Stimulated activated CD4-positive, alpha-beta T cell treated with anti-CD3 and anti-CD28 coated beads, Interleukin-4, amount 100 ng/mL, for 1 hour (primary cell): ENCODE results near the gene TCEAL5.
"Not testable (repeated sequence)": the region's sequence is repeated elsewhere in the genome, so short reads cannot be mapped to it uniquely, and the experiment has no call there.

Experiments
- DNase-seq: peaks from one replicate; pipeline ENCODE4 v3.0.0-alpha.2; 2020

The TCEAL5 gene

GRCh38 chrX:103276581-103277002 lies at the start of gene TCEAL5:
Gene TCEAL5, minus strand, starts transcription at chrX:103276750. Its CDS starts 2,187 bp downstream, at chrX:103274563.
- no peak for DNase-seq

DNA sequence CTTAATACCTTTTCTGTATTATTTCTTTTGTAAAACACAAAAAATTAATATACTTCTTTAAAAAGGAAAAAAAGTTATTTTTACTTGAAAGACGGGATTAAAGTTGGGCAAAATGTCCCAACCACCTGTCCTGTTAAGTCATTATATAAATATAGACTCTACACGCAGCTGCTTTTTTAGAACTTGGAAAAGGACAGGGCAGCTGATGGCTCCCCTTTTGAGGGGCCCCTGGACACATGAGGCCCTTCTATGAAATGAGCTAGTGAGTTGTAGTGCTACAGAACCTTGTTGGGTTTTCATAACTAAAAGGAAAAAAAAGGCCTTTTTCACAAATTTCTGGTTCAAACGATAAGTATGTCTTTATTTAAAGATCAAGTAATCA lies 34.8 kb upstream of the TCEAL5 start:
- DNase-seq: no peak

DNA sequence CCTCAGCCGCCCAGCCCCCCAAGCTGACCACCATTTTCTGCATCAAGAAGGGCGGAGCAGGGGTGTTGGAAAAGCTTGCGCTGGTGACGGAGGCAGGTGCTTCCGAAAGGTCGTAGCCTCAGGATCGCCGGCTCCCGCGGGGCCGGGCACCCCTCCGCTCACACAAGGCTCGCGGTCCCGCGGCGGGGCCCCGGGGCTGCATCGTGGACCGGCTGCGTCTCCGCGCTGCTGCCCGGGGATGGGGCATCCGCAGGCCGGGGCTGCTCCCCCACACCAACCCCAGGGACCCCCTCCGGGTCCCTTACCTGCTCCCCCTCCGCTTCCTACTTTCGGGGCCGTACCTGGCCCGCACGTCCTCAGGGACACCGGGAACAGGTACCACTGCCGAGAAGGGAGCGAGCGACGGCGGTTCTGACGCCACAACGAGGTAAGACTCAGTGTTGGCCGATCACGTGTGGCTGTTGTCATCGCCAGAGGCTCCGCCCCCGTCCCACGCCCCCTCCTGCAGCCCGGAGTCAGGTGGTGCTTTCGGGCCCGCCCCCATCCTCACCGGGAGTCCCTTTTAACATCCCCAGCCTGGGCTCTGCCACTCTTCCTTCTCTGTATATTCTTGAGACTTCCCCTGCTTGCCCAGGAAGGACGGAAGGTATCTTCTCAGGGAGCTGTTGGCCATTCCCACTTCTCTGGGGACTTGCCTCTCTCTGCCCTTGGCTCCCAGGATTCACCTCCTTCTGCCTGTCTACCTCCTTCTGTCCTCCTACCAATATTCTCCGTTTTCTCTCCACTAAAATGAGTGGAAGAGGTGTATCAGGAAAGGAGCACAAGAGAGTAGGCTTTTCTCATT lies 34.2 kb upstream of the TCEAL5 start, which contains the start of gene BEX2:
Gene BEX2 (minus strand): TSS at position 436 of the 844 bp plus-strand sequence. CDS start 1,014 bp downstream, outside the sequence.
- peak; percentile 86 for DNase-seq

DNA sequence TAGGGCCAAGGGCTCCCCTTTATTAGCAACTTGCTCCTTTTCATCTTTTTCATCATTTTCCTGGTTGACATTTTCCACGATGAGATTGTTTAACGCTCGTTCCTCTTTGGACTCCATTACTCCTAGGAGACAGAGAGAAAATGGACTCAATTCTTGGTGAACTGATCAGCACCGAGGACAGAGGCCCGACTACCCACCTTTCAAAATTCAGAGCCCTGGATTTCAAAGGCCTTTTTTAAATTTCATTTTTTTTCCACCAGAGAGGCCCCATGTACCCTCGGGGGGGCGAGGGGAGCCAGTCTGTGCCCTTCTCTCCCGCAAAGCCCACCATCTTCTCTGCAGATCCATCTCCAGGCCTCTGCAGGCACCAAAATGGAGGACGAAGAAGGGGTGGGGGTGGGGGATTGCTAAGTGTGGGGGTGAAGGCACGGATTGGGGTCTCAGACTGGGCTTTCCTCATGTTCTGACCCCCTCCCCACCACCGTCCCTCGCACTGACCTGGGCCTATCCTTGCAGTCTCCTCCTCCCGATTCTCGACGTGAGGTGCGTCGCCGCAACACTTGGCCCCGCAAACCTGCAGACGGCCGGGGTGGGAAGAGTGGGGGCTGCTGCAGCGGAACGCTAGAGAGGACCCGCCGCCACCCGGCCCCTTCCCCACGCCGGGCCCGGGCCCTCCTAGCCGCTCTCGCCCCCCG lies 33.5 kb upstream of the TCEAL5 start:
- no peak for DNase-seq

DNA sequence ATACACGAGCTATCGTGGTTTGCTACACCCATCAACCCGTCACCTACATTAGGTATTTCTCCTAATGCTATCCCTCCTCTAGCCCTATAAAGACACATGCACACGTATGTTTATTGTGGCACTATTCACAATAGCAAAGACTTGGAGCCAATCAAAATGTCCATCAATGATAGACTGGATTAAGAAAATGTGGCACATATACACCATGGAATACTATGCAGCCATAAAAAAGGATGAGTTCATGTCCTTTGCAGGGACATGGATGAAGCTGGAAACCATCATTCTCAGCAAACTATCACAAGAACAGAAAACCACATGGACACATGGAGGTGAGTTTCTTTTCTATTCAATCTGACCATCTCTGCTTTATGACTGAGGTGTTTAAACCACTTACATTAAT lies 29.1 kb upstream of the TCEAL5 start:
- DNase-seq: not testable (repeated sequence)

DNA sequence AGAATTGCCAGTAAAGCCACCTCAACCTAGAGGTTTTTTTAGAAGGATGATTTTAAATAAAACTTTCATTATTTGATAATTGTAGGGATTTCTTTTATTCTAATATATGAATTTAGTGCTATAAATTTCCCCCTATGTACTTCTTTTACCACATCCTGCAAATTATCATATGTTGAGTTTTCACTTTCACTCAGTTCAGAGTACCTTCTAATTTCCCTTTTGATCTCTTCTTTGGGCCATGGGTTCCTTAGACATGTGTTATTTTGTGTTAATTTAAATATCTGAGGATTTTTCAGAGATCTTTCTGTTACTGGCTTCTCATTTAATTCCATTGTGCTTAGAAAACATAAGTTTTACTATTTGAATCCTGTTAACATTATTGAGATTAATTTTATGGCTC lies 28.2 kb upstream of the TCEAL5 start:
- no peak for DNase-seq

DNA sequence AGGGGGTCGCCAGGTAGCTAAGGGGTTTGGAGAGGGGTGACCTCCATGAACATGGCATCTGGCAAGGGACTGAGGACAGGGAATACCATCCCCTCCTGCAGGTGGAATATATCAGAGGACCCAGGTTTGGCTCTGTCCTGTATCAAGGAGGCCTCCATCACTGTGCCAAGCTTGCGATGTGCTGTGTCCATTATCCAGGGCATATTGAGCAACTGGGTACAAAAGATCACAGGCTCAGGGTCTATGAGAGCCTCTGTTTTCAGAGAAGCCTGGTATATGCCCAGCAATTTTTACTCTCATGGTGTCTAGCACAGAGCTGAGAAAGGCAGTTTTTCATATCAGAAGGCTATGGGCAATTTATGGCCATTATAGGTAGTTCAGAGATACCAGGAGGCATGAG lies 16.6 kb upstream of the TCEAL5 start:
- DNase-seq: no peak

- DNase-seq: no peak
Observed at GRCh38 chrX:103279624-103280023, 3.1 kb upstream of the TCEAL5 start.

DNA sequence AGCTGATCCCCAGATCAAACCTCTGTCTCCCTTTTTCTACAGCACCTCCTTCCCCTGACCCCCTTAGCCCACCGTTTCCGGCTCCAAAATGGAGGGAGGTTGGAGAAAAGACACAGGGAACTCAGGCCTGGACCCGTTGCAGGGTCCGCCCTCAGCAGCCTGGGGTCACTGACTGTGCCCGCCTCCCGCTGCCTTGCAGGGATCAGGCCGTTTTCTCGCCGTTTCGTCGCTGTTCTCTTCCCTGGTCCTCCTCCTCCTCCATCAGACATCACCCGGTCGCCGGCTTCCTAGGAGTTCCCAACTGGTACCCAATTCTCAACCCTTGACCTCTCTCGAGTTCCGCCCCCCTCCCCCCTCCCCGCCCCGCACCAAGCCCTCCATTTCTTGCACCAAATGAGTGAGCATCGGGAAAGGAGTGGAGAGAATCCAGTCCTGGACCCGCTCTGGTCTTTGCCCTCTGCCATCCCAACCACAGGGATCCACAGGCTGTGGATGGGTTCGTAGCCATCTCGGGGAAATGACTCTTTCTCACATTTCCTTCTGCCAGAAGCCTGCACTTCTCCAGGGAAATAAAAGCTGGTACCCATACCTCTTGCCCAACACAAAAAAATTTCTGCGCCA lies 493 bp downstream of the TCEAL5 start:
- DNase-seq: no peak

DNA sequence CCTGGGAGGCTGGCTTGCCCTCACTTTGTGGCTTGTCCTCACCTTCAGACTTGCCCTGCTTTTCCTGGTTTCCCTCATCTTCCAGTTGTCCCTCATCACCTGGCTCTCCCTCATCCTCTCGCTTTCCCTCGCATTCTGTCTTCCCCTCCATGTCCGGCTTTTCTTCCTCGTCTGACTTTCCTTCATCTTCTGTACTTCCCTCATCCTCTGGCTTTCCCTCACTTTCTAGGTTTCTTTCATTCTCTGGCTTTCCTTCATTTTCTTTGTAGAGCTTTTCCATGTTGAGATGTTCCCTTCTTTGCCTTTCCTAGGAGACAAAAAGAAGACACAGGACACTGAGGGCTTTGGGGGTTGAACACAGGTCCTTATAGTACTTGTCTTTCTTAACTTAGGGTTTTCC lies 2.3 kb downstream of the TCEAL5 start:
- DNase-seq: no peak

DNA sequence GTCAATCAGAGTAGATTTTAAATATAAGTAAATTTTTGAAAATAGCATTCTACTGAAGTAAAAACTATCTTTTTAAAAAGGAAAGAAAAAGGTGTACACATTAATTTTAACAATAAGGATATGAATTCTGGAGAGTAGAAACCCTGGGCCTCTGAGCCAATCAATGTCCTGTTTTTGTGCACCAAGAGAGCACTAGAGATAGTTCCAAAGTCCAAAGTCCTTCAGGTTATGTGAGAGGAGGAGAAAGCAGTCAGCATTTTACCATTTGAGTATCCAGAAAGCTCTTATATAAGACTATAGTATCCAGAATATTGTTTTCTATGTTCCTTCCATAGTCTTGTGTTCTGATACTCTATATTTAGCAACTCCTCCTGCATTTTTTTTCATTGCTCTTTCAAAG lies 18.3 kb downstream of the TCEAL5 start:
- DNase-seq: no peak

DNA sequence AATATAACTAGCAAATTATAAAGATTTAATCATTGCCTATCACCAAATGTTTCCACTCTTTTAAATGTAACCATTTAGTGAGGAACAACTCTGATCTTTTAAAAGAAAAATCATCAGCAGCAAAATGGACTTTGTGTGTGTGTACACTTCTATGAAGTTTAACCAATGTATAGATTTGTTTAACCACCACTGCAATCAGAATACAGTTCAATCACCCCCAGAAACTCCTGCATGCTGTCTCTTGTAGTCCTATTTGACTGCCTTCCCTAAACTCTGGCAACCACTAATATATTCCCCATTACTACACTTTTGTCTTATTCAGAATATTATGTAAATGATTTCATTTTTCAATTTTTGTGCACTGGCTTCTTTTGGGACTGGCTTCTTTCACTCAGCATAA lies 19.9 kb downstream of the TCEAL5 start:
- DNase-seq: no peak

- DNase-seq: peak; percentile 65
Observed at GRCh38 chrX:103254921-103255493, 21.5 kb downstream of the TCEAL5 start, which contains the start of gene TCEAL8. Gene TCEAL8, minus strand, starts transcription at chrX:103255155. Its CDS starts 1,176 bp downstream, at chrX:103253979.

GRCh38 chrX:103254171-103254824 lies 22.3 kb downstream of the TCEAL5 start:
- DNase-seq: peak; percentile 16

- no peak for DNase-seq
Observed at GRCh38 chrX:103253608-103254007, 22.9 kb downstream of the TCEAL5 start.

GRCh38 chrX:103250977-103251376 lies 25.6 kb downstream of the TCEAL5 start:
- DNase-seq: no peak

DNA sequence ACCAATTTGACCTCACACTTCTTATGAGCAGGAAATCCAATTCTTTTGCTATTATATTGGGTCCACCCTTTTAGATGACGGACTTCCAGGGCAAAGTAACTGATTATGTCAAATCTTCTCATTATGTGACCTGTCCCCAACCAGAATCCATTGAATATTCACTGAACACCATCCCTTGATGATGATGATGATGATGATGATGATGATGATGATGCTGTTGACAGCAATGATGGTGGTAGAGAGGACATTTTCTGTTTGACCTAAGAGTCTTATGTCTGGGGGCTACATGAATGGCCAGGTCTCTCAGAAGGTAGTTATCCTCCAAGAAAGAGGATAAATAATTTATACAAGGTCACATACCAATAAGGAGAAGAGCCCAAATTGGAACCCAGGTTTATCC lies 26.7 kb downstream of the TCEAL5 start:
- no peak for DNase-seq

GRCh38 chrX:103248553-103248952 lies 28.0 kb downstream of the TCEAL5 start:
- no peak for DNase-seq

DNA sequence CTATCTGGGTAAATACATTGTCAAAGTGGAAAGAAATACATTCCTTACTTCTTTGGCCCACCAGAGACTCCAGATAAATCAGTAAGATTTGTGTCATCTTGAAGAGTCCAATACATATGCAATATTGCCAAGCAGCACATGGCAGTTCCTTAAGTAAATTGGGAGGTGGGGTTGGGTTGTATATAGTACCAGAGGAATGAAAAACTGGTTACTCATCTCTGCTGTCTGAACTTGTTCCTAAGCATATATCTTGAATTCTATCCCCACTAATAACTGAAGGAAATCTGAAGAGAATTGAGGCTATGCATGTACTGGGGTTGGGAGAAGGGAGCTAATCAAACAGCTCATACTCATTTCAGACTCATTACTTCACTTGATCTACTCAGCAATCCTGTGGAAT lies 36.4 kb downstream of the TCEAL5 start:
- DNase-seq: no peak

GRCh38 chrX:103236296-103236695 lies 40.3 kb downstream of the TCEAL5 start:
- DNase-seq: no peak

- DNase-seq: not testable (repeated sequence)
Observed at GRCh38 chrX:103235608-103236007, 40.9 kb downstream of the TCEAL5 start.

- DNase-seq: no peak
Observed at GRCh38 chrX:103234869-103235268, 41.7 kb downstream of the TCEAL5 start.

- no peak for DNase-seq
Observed at GRCh38 chrX:103233263-103233662, 43.3 kb downstream of the TCEAL5 start.
